ENCODE results near the gene ATAD3A.

DNA sequence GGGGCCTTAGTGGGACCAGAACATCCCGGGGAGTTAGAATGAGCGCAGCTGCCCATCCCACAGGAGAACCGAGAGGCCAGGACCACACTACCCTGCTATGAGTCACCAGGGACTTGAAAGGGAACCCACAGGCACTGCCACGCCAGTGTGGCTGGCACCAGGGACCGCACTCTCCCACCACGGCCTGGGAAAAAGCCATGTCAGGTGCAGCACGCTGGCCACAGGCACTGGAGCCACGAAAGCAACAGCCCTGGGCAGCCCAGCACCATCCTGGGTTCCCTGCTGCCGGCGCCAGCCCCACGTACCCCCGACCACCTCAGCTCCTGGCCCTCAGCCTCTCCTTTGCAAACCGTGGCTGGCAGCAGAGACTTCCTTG is 42.6 kb downstream of the ATAD3A start:
- no peak for TF ChIP-seq POLR2A (IDR thresholded peaks at IDR 0.05)
- TF ChIP-seq, protein P1, sequence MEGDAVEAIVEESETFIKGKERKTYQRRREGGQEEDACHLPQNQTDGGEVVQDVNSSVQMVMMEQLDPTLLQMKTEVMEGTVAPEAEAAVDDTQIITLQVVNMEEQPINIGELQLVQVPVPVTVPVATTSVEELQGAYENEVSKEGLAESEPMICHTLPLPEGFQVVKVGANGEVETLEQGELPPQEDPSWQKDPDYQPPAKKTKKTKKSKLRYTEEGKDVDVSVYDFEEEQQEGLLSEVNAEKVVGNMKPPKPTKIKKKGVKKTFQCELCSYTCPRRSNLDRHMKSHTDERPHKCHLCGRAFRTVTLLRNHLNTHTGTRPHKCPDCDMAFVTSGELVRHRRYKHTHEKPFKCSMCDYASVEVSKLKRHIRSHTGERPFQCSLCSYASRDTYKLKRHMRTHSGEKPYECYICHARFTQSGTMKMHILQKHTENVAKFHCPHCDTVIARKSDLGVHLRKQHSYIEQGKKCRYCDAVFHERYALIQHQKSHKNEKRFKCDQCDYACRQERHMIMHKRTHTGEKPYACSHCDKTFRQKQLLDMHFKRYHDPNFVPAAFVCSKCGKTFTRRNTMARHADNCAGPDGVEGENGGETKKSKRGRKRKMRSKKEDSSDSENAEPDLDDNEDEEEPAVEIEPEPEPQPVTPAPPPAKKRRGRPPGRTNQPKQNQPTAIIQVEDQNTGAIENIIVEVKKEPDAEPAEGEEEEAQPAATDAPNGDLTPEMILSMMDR (IDR thresholded peaks at IDR 0.05): no peak

Measured in heart left ventricle (tissue), 13 donors.